HG03196 (cell line): ENCODE measurements around the gene CASR.
"Not testable (repeated sequence)": the region's sequence is repeated elsewhere in the genome, so short reads cannot be mapped to it uniquely, and the experiment has no call there.

Experiments
- ATAC-seq: cut with Tn5 transposase; IDR thresholded peaks from one replicate; pipeline ENCODE4 v1.9.1; 2021; ENCODE audit not compliant: unreplicated experiment

Gene CASR

DNA sequence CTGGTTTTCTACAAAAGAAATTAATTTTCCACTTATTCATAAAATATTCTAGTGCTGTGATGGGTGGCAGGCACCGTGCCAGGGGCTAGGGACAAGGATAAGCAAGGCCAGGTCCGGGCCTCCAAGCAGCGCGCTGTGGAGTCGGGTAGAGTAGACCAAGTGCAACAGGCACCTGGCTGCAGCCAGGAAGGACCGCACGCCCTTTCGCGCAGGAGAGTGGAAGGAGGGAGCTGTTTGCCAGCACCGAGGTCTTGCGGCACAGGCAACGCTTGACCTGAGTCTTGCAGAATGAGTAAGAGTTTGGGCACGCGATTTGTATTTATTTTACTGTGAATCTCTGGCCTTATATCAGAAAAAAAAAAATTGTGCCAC lies at the start of gene CASR:
Gene CASR (plus strand): TSS at position 148 of the 372 bp plus-strand sequence. CDS start 70,522 bp downstream, outside the sequence.
- no peak for ATAC-seq

GRCh38 chr3:122146466-122146865 lies 37.0 kb upstream of the CASR start:
- ATAC-seq = peak; percentile 88

DNA sequence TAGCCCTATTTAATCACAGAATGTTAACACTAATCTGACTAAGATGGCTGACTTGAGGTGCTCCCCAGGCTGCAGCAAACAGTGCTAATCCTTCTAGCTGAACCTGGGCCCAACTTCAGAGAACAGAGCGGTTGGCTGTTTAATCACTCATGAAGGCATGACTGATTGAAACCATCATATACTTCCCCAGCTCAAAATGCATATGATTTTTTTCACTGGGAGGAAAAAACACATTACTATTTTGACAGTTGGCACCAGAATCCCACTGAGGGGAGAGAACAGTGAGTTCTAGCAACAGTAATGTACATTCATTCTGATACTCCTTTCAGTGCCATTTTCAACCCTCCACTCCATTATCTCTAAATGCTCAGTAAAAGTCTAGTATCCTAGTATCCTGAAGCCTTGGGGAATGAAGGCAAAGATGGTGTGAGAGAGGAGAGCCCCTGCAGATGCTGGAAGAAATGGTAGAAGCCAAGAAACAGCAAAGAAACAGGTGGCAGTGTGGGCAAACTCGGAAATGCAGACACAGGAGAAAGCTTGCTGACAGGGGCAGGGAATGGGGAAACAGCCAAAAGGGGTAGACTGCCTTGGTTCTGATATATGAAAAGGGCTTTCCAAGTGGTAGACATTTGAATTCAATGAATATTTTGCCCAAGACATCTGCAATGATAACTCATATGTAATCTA lies 34.4 kb upstream of the CASR start:
- no peak for ATAC-seq

DNA sequence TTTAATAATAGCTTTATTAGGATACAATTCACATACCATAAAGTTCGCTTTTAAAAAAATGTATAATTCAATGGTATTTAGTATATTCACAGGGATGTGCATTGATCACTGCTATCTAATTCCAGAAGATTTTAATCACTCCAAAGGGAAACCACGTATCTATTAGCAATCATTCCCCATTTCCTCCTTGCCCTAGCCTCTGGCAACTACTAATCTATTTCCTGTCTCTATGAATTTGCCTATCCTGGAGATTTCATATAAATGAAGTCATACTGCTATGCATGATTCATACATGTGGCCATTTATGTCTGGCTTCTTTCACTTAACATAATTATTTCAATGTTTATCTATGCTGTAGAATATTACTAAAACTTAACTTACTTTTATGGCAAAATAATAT lies 32.0 kb upstream of the CASR start:
- ATAC-seq = no peak

GRCh38 chr3:122164983-122165382 lies 18.5 kb upstream of the CASR start:
- not testable (repeated sequence) for ATAC-seq

GRCh38 chr3:122167630-122168029 lies 15.8 kb upstream of the CASR start:
- no peak for ATAC-seq

- no peak for ATAC-seq
Observed at GRCh38 chr3:122168044-122168443, 15.4 kb upstream of the CASR start.

DNA sequence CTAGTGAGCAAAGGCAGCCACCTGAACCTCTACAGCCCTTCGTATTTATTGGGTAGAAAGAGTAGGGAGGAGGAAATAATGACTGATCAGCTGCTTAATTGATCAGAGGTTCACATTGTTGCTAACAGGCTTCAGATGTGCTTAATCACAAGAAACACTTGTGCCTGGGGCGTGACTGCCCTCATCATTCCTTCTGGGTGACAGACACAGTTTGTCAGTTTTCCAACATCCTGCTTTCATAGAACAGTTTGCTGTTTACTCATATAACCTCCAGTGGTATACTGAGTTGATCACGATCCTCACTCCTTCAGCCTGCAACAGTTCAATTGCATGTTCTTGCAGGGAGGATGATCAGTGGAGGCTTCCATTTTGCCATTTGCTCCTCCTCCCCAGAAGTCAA lies 13.6 kb upstream of the CASR start:
- no peak for ATAC-seq

DNA sequence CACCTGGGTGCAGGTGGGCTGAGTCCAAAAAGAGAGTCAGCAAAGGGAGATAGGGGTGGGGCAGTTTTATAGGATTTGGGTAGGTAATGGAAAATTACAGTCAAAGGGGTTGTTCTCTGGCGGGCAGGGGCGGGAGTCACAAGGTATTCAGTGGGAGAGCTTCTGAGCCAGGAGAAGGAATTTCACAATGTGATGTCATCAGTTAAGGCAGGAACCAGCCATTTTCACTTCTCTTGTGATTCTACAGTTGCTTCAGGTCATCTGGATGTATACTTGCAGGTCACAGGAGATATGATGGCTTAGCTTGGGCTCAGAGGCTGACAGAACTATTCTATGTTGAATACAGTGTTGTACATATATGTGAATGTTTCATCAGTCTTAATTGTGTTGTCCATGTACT lies 12.1 kb upstream of the CASR start:
- ATAC-seq = not testable (repeated sequence)

DNA sequence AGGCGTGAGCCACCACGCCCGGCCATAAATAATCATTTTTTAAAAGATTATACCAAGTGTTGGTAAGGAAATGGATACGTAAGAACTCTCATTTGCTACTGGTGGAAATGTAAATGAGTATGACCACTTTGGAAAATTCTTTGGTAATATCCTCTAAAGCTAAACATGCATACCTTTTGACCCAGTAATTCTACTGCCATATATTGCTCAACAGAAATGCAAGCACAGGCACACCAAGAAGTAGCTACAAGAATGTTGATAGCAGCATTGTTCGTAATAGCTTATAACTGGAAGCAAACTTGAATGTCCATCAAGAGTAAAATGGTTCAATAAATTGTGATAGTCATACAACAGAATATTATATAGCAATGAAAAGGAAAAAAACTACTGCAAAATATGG lies 4.8 kb upstream of the CASR start:
- no peak for ATAC-seq

DNA sequence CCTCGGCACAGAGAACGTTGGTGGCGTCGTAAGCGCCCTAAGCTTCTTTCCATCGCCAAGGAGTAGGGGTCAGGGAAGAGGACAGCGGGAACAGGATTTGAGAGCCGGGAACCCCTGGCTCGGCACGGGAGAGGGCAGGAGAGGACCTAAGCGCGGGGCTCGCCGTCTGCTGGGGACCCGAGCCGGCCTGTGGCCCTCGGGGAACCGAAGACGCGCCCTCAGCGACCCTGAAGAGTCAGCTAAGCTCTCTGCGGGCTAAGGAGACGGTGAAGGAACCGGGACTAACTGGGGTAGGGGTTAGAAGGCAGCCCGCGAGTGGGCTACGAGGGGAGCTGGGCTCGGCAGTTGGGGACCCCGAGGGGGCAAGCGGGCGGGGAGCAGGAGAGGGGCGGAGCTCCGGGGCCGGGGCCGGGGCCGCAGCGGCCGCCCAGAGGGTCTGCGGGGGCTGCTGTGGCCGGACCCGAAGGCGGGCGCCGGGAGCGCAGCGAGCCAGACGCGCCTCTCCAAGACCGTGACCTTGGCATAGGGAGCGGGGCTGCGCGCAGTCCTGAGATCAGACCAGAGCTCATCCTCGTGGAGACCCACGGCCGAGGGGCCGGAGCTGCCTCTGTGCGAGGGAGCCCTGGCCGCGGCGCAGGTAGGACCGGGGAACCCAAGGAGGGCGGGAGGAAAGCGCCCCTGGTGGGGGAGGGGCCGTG lies 574 bp downstream of the CASR start:
- ATAC-seq = no peak

DNA sequence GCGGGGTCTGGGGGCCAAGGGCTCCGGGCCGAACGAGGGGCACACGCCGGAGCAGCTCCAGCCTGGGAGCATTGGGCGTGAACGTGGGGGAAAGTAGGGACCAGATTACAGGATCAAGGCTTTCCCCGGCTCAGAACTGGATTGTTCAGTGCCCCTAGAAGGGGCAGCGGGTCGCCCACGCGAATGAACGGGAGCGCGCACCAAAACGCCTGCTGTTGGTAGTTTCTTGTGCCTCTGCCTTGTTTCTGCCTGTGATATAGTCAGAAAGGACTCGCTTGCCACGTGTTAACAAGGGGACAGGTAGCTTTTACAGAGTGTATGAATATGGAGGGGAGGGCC lies 1.1 kb downstream of the CASR start:
- no peak for ATAC-seq

DNA sequence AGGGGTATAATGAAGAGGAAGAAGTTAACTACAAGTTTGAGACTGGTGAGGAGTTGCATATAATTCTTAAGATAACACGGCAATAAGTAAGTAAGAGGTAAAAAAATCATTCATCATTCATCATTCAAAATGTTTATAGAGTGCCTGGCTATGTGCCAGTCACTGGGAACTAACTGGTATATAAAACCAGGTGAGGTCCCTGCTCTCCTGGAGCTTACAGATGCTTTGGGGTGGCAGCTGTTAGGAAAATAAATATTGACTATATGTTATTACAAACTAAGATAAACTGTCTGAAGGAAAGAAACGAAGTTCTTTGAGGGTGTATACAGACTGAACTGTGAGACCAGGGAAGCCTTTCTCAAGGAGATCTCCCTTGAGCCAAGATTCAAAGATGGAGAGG lies 2.9 kb downstream of the CASR start:
- no peak for ATAC-seq

GRCh38 chr3:122188737-122189136 lies 5.3 kb downstream of the CASR start:
- no peak for ATAC-seq

GRCh38 chr3:122189357-122189756 lies 5.9 kb downstream of the CASR start:
- ATAC-seq = no peak

DNA sequence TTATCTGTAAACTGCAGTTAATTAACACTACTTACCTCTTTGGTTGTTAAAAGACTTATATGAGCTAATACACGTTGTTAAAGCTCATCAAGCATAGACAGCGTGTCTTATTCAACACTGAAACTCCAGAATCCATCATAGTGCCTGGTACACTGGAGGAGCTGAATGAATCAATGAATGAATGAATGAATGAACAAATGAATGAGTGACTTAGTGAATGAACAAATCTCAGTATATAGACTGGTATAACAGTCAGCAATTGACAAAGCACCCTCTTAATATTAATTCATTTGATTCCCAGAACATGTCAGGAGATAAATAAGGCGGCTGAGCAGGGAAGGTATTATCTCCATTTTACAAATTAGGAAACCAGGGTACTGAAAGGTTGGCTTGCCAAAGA lies 7.1 kb downstream of the CASR start:
- ATAC-seq = no peak

GRCh38 chr3:122198966-122199365 lies 15.5 kb downstream of the CASR start:
- ATAC-seq = no peak

DNA sequence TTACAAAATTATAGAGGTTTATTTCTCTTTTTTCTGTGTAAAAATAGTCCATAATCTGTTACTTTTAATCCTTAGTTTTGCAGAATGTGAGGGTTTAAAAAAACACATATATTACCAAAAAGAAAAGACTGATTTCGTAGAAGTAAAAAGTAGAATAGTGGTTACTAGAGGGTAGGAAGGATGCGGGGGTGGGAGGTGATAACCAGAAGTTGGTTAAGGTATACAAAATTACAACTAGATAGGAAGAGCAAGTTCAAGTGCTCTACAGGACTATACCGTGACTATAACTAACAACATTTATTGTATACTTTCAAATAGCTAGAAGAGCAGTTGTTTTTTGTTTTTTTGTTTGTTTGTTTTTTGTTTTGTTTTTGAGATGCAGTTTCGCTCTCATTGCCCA lies 16.1 kb downstream of the CASR start:
- no peak for ATAC-seq

- no peak for ATAC-seq
Observed at GRCh38 chr3:122200661-122201060, 17.2 kb downstream of the CASR start.

- ATAC-seq = not testable (repeated sequence)
Observed at GRCh38 chr3:122201476-122201875, 18.0 kb downstream of the CASR start.

- no peak for ATAC-seq
Observed at GRCh38 chr3:122208579-122208978, 25.1 kb downstream of the CASR start.

- no peak for ATAC-seq
Observed at GRCh38 chr3:122213650-122214049, 30.2 kb downstream of the CASR start.

- ATAC-seq = no peak
Observed at GRCh38 chr3:122214711-122215110, 31.2 kb downstream of the CASR start.
